Natural killer cell (primary cell): ENCODE results near the gene SLC23A2. TPM values are rescaled to one million over a fixed set of nuclear protein-coding genes. Genes with fewer than 3 reads are reported as not detected.

Experiments
- ATAC-seq, 3 donors: fragments of 150-1000 bp in 2 of 3; fragments of 200-7000 bp in 1 of 3; cut with Tn5 transposase; 1 replicate in 1 of 3; 2 replicates in 2 of 3; pipeline ENCODE4 v1.10.0; 2021; ENCODE audit warnings: mild to moderate bottlenecking in 2 of 3, moderate library complexity in 2 of 3
- DNase-seq, 2 donors: peaks; one replicate each; pipeline versions ENCODE4 v3.0.0 to v3.0.0-alpha.2; 2013 to 2021; ENCODE audit warnings: mixed read lengths in 1 of 2
- H3K27ac ChIP-seq: one replicate; pipeline ENCODE4 v1.5.1; 2013; ENCODE audit warnings: mild to moderate bottlenecking, low read length
- H3K27me3 ChIP-seq: one replicate; pipeline ENCODE4 v1.6.1; 2013; ENCODE audit warnings: low read length; ENCODE audit not compliant: control insufficient read depth, insufficient read depth
- H3K36me3 ChIP-seq: one replicate; pipeline ENCODE4 v1.6.1; 2013; ENCODE audit warnings: low read length; ENCODE audit not compliant: control insufficient read depth, insufficient read depth
- H3K4me1 ChIP-seq: one replicate; pipeline ENCODE4 v1.6.1; 2013; ENCODE audit warnings: low read length; ENCODE audit not compliant: control insufficient read depth, insufficient read depth
- H3K4me3 ChIP-seq: one replicate; pipeline ENCODE4 v1.5.1; 2013; ENCODE audit warnings: low read length
- H3K9me3 ChIP-seq: one replicate; pipeline ENCODE4 v1.6.1; 2013; ENCODE audit warnings: low read length; ENCODE audit not compliant: control insufficient read depth, insufficient read depth
- H3K27ac Mint-ChIP-seq, 2 donors: one replicate each; pipeline ENCODE4 v1.8.0; 2022; ENCODE audit warnings: mild to moderate bottlenecking in 2 of 2, mixed read lengths in 2 of 2, moderate library complexity in 1 of 2
- H3K27me3 Mint-ChIP-seq, 2 donors: one replicate each; pipeline ENCODE4 v1.8.0; 2022; ENCODE audit warnings: low read depth in 2 of 2, mixed read lengths in 2 of 2
- H3K36me3 Mint-ChIP-seq: one replicate; pipeline ENCODE4 v1.8.0; 2022; ENCODE audit warnings: mixed read lengths
- H3K4me1 Mint-ChIP-seq, 2 donors: one replicate each; pipeline ENCODE4 v1.8.0; 2022; ENCODE audit warnings: mixed read lengths in 2 of 2
- H3K4me3 Mint-ChIP-seq: one replicate; pipeline ENCODE4 v1.8.0; 2022; ENCODE audit warnings: mild to moderate bottlenecking, moderate library complexity, mixed read lengths
- H3K9me3 Mint-ChIP-seq, 2 donors: one replicate each; pipeline ENCODE4 v1.8.0; 2022; ENCODE audit warnings: mixed read lengths in 2 of 2
- WGBS: methylation state at CpG from one replicate; pipeline ENCODE4 v1.1.7; 2013; ENCODE audit warnings: missing lambda C conversion rate; ENCODE audit not compliant: insufficient coverage; 5-methylcytosine and 5-hydroxymethylcytosine counted together
- intact Hi-C: fragments of 100-400 bp; cut with micrococcal nuclease; formaldehyde crosslinking; loops from one replicate; pipeline ENCODE4 v1.14.2; 2022
- total RNA-seq, 4 donors: library from RNA; stranded (reverse); fragments of 120-200 nt in 1 of 4; gene quantifications; one replicate each; pipeline versions ENCODE4 v1.2.3 to v1.2.4, GENCODE V29; 2013 to 2022
- TF ChIP-seq, protein P1 (sequence below): fragments of 200-600 bp; IDR thresholded peaks from one replicate; pipeline ENCODE4 v1.8.0; 2022; ENCODE audit warnings: antibody characterized with exemption

SLC23A2 gene
- total RNA-seq, 3 donors from 2014 or later (not counting 1 experiment from before 2014, with no cell fraction given) = 21.8 to 31.5 (median 26.0) TPM

- no peak overlapping the region for H3K27ac ChIP-seq
- Mint-ChIP-seq H3K4me1 (peaks cover 0 to 12% of the 10 kb centered on the region in 2 donors), H3K27ac (no peak overlapping the region), H3K36me3 (no peaks in the 10 kb centered on the region), H3K27me3 (no peaks in the 10 kb centered on the region), H3K4me3 (no peak overlapping the region), H3K9me3 (no peaks in the 10 kb centered on the region)
- H3K9me3 ChIP-seq = no peaks in the 10 kb centered on the region
- peaks cover 5% of the 10 kb centered on the region for H3K36me3 ChIP-seq
- ATAC-seq (no peak), DNase-seq (no peak)
- WGBS = 95% methylated on average over 12 of the region's 12 CpGs
- no peaks in the 10 kb centered on the region for H3K27me3 ChIP-seq
- intact Hi-C loops = no loop called here
- TF ChIP-seq, protein P1, sequence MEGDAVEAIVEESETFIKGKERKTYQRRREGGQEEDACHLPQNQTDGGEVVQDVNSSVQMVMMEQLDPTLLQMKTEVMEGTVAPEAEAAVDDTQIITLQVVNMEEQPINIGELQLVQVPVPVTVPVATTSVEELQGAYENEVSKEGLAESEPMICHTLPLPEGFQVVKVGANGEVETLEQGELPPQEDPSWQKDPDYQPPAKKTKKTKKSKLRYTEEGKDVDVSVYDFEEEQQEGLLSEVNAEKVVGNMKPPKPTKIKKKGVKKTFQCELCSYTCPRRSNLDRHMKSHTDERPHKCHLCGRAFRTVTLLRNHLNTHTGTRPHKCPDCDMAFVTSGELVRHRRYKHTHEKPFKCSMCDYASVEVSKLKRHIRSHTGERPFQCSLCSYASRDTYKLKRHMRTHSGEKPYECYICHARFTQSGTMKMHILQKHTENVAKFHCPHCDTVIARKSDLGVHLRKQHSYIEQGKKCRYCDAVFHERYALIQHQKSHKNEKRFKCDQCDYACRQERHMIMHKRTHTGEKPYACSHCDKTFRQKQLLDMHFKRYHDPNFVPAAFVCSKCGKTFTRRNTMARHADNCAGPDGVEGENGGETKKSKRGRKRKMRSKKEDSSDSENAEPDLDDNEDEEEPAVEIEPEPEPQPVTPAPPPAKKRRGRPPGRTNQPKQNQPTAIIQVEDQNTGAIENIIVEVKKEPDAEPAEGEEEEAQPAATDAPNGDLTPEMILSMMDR = no peak
- no peak overlapping the region for H3K4me3 ChIP-seq
- no peaks in the 10 kb centered on the region for H3K4me1 ChIP-seq
These were observed 64.4 kb downstream of the SLC23A2 start for GRCh38 chr20:4936851-4937406.

GRCh38 chr20:4936392-4936850, 64.9 kb downstream of the SLC23A2 start:
- ATAC-seq (no peak), DNase-seq (no peak)
- intact Hi-C loops = no loop called here
- H3K4me3 Mint-ChIP-seq = no peak overlapping the region
- no peaks in the 10 kb centered on the region for H3K27me3 ChIP-seq
- TF ChIP-seq, protein P1 = no peak
- H3K9me3 ChIP-seq = no peaks in the 10 kb centered on the region
- H3K27me3 Mint-ChIP-seq = no peaks in the 10 kb centered on the region
- H3K27ac ChIP-seq = no peak overlapping the region
- WGBS = 96% methylated on average over 6 of the region's 6 CpGs
- H3K9me3 Mint-ChIP-seq = no peaks in the 10 kb centered on the region
- H3K27ac Mint-ChIP-seq = no peak overlapping the region
- H3K4me3 ChIP-seq = no peak overlapping the region
- no peaks in the 10 kb centered on the region for H3K4me1 ChIP-seq
- H3K36me3 Mint-ChIP-seq = no peaks in the 10 kb centered on the region
- peaks cover 9% of the 10 kb centered on the region for H3K36me3 ChIP-seq
- H3K4me1 Mint-ChIP-seq = peaks cover 0 to 9% of the 10 kb centered on the region in 2 donors

GRCh38 chr20:4932061-4932460, 69.2 kb downstream of the SLC23A2 start:
- H3K9me3 Mint-ChIP-seq = no peaks in the 10 kb centered on the region
- H3K36me3 ChIP-seq = peaks cover 10% of the 10 kb centered on the region
- H3K27me3 Mint-ChIP-seq = no peaks in the 10 kb centered on the region
- no peak overlapping the region for H3K4me3 Mint-ChIP-seq
- H3K27me3 ChIP-seq = no peaks in the 10 kb centered on the region
- no peaks in the 10 kb centered on the region for H3K9me3 ChIP-seq
- no peak overlapping the region for H3K4me3 ChIP-seq
- DNase-seq (no peak), ATAC-seq (no peak)
- WGBS = 100% methylated on average over 2 of the region's 2 CpGs
- no peak overlapping the region for H3K27ac ChIP-seq
- no peak overlapping the region for H3K27ac Mint-ChIP-seq
- TF ChIP-seq, protein P1 = no peak
- intact Hi-C loops = no loop called here
- H3K4me1 ChIP-seq = no peaks in the 10 kb centered on the region
- H3K4me1 Mint-ChIP-seq = peaks cover 11 to 17% of the 10 kb centered on the region in 2 donors
- H3K36me3 Mint-ChIP-seq = no peaks in the 10 kb centered on the region
